Gastrocnemius medialis (tissue), 4 donors: Measurements from ENCODE around the gene RPAP2.

Experiments used
- CTCF ChIP-seq, 5 experiments: fragments of 450-650 bp in 3 of 5; fragments of 200-600 bp in 2 of 5; sonication (generic) in 2 of 5; IDR thresholded peaks in 4 of 5; conservative IDR thresholded peaks in 1 of 5; 1 replicate in 4 of 5; 2 replicates in 1 of 5; pipeline ENCODE4 v1.5.1; 2016 to 2019; ENCODE audit warnings: antibody characterized with exemption in 5 of 5, mild to moderate bottlenecking in 3 of 5, moderate library complexity in 3 of 5
- POLR2A ChIP-seq, 2 donors: fragments of 450-650 bp; IDR thresholded peaks; one replicate each; pipeline ENCODE4 v1.6.1; 2017; ENCODE audit warnings: antibody characterized with exemption in 2 of 2, mild to moderate bottlenecking in 2 of 2, moderate library complexity in 2 of 2

GRCh38 chr1:92326681-92327080, 27.8 kb downstream of the RPAP2 start:
- TF ChIP-seq CTCF (IDR thresholded peaks at IDR 0.05 in 4 of 5, conservative IDR thresholded peaks at IDR 0.05 in 1 of 5) (no peak), POLR2A (IDR thresholded peaks at IDR 0.05) (no peak)
